ENCODE data around the gene PRKAR2B.
"Not testable (repeated sequence)": the region's sequence is repeated elsewhere in the genome, so short reads cannot be mapped to it uniquely, and the experiment has no call there.

PRKAR2B gene

GRCh38 chr7:107128217-107128616 is 83.7 kb downstream of the PRKAR2B start:
- DNase-seq: no peak

GRCh38 chr7:107128748-107129147 is 84.2 kb downstream of the PRKAR2B start:
- DNase-seq: no peak

DNA sequence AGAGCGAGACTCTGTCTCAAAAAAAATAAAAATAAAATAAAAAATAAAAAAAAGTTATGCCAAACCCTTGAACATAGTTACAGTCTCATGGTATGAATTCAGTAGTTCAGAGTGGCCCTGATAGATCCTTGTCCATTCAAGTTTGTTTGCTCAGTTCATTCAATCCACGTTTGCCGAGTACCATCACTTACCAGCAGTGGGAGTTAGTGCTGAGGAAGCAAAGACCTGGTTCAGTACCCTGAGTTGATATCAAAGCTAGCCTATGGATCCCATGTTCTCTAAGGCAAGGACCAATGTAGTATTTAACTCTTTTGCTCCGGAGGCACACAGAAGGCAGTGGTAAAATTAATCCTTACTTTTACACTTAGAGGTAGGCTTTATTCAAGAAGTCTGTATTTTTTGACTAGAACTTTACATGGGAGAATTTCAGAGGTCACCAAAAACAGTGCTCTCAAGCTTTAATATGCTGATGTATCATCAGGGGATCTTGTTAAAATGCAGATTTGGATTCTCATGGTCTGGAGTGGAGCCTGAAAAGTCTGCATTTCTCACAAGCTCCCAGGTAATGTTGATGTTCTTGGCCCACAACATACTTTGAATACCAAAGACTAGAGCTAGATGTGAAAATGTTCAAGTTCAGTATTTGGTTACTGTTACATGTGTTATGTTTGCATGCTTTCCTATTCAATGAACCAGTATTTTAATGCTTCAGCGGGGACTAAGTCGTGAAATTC is 86.1 kb downstream of the PRKAR2B start:
- DNase-seq: no peak

GRCh38 chr7:107133396-107133795 is 88.9 kb downstream of the PRKAR2B start:
- no peak for DNase-seq

- no peak for DNase-seq
Measured at GRCh38 chr7:107138696-107139420, 94.4 kb downstream of the PRKAR2B start.

- DNase-seq: not testable (repeated sequence)
Measured at GRCh38 chr7:107143875-107144274, 99.4 kb downstream of the PRKAR2B start.

DNA sequence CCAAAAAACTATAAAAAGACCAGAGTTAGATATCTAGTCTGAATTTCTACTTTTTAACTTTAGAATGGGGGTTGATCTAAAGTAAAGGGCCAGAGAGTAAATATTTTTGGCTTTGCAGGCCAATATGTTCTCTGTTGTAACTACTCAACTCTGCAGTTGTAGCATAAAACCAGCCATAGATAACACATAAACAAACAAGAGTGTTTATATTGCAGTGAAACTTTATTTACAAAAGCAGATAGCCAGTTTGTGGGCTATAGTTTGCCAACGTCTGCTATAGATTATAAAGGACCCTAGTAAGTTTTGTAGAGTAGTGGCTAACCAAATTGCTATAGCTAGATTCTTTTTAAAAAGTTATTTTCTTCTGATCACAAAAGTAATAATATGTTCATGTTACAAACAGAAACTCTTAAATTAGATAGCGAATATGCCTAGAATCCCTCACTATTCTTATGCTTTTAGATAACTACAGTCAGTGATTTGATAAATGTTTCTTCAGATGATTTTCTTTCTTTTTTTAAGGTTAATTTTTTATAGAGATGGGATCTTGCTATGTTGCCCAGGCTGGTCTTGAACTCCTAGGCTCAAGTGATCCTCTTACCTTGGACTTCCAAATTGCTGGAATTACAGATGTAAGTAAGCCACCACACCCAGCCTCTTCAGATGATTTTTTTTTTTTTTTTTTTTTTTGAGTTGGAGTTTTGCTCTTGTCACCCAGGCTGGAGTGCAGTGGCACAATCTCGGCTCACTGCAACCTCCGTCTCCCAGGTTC is 100.7 kb downstream of the PRKAR2B start:
- DNase-seq: no peak

DNA sequence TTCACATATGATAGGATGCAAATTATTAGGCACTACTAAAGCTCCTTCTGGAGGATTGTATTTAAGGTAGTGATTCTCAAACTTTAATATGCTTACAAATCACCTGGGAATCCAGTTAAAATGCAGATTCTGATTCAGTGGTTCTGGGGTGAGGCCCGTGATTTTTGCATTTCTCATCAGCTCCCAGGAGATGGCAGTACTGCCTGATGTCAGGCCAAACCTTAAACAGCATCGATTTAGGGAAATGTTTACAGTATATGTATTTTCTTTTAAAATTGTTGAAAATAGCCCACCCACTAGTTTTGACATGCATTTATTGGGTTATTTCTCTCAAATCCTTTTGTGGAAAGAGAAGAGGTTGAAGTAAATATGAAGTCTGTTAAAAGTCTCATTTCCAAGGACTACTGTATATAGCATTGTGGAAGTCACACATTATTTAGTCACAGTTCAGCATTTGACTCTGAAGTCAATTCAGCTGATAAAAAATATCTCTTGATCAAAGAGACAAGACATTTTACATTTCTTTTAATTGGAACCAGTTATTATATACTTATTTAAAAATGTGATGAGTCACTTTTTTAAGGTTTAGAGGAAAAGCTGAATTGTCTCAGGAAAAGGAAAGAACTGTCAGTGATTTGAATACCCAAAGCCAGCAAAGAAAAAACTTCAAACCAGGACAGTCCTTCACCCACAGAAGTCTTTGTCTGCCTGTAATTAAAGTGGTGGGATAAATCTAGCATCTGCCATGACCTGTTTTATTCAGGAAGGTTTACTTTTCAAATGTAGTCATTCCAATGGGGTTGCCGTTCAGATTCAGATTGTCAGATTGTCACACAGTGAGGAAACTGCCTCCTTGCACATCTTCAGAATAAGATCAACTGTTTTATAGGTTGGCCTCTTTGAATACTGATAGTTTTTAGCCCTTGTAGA is 103.2 kb downstream of the PRKAR2B start:
- no peak for DNase-seq

DNA sequence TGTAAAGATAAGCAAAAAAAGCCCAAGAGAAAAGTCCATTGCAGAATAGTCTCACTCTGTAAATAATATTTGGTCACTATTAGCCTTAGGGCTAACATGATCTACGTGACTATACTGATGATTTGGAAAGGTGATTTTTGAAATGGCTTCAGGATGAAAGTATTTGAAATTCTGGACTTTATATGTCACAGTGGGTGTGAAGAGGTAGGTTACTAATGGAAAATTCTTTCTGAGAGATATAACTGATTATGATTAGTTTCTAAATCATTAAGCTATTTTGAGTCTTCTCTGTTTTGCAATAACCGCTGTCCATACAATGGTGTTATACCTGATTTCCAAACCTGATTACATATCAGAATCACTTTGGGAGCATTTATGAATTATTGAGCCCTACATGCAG is 104.2 kb downstream of the PRKAR2B start:
- no peak for DNase-seq

- DNase-seq: no peak
Measured at GRCh38 chr7:107149863-107150262, 105.4 kb downstream of the PRKAR2B start.

DNA sequence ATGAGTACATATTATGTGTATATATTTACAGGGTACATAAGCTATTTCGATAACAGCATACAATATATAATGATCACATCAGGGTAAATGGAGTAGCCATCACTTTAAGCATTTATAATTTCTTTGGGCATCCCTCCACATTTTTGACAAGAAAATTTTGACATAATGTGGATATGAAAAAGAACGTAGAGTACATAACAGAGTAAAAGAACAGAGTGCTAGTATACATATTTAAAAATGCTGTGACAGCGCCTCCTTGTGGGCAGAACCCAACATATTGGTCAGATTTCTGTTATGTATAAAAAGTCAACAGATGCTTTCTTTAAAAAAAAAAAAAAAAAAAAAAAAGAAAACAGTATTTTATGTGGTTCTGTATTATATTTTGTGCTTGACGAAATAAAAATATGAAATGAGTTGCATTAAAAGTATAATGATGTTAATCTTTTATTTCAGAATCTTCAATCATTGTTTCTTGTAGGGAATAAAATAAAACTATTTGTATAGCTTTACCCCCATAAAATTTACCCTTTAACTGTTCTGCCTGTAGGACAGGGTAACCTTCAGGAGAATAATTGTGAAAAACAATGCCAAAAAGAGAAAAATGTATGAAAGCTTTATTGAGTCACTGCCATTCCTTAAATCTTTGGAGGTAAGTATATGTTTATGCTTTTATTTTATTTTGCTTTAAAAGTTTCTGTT is 106.0 kb downstream of the PRKAR2B start:
- peak; percentile 42 for DNase-seq

GRCh38 chr7:107151538-107151937 is 107.0 kb downstream of the PRKAR2B start:
- no peak for DNase-seq

- DNase-seq: no peak
Measured at GRCh38 chr7:107152011-107152410, 107.5 kb downstream of the PRKAR2B start.

DNA sequence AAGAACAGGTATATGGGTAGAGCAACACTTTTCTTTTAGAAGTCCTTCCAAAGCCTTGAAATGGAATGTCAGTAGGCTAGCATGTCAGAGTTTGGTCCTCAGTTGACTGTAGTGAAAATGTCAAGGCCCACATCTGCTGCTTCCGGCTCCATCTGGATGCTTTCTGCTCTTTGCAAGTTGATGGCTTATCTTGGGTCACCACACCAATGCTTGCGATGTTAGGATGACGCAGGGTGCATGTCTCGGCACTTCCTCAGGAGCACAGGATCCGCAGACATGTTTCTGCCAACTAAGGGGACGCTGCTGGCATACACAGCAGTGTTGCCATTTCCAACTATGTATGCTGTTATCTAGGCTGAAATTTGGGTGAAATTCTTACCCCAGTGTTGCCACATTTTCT is 110.3 kb downstream of the PRKAR2B start:
- no peak for DNase-seq

DNA sequence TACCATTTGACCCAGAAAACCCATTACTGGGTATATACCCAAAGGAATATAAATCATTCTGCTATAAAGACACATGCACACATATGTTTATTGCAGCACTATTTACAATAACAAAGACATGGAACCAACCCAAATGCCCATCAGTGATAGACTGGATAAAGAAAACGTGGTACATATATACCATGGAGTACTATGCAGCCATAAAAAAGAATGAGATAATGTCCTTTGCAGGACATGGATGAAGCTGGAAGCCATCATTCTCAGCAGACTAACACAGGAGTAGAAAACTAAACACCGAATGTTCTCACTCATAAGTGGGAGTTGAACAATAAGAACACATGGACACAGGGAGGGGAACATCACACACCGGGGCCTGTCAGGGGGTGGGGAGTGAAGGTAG is 111.2 kb downstream of the PRKAR2B start:
- not testable (repeated sequence) for DNase-seq

DNA sequence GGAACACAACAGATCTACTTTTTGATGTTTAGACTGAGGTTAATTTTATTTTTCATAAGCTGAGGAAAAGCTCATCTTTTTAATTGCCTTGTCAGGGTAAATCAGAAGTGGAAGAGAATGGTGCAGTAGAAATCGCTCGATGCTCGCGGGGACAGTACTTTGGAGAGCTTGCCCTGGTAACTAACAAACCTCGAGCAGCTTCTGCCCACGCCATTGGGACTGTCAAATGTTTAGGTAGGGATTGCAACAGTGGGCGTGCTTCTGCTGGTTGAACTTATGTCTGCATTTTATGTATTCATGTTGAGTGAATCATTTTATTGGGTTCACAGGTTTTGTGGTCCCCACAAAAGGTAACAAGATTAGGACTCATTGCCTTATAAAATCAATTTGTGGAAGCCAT is 112.6 kb downstream of the PRKAR2B start:
- no peak for DNase-seq

- no peak for DNase-seq
Measured at GRCh38 chr7:107158028-107158427, 113.5 kb downstream of the PRKAR2B start.

DNA sequence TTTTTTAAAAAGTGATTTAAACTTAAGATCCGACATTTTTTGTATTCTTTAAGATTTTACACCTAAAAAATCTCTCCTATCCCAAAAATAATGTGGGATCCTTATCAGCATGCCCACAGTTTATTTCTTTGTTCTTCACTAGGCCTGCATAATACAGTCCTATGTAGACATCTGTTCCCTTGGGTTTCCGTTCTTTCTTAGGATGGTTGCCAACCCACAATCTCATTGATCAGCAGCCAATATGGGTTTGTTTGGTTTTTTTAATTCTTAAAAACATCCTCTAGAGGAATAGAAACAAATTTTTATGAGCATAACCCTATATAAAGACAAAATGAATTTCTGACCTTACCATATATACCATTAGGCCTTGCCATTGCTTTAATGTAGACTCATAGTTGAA is 115.9 kb downstream of the PRKAR2B start:
- no peak for DNase-seq

DNA sequence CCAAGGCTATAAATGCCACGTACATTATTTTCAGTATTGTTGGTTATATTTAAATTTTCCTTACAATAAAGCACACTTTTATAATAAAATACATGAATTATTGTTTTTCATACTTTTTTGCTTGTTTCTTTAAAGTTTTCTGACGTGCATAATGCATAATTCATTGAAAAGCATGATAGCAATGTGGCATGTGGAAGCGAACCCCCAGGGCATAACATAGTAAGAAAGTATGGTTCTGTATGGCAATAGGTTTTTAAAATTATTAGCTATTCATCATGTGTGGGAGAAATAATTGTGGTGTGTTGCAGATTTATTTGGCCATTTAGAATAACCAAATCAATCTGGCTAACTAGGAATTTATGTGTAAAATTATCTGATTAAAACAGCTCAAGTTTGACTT is 116.9 kb downstream of the PRKAR2B start:
- DNase-seq: no peak

GRCh38 chr7:107162475-107162874 is 118.0 kb downstream of the PRKAR2B start:
- DNase-seq: no peak

GRCh38 chr7:107164092-107164491 is 119.6 kb downstream of the PRKAR2B start:
- no peak for DNase-seq

DNA sequence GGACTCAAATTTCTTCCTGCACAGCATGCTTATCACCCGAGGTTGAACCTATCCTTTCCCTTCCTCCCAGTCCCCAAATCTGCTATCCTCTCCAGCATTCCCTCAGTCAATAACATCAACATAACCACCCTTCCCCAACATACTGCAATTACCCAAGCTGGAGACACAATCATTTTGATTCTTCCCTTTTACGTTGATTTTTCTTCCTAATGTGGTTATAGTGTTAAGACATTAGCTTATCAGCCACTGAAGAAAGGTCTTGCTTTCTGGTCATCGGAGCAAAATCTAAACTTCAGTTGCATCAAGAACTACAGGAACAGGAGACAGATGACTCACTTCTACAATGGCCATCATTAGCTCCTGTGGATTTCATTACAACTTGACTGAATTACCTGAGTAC is 120.8 kb downstream of the PRKAR2B start:
- DNase-seq: no peak
